SK-N-SH (cell line): ENCODE data around the gene RAD17. TPM values are rescaled to one million over a fixed set of nuclear protein-coding genes. Genes with fewer than 3 reads are reported as not detected.
A peak's percentile ranks its signal among the peaks of the same experiment; 100 is the strongest.
"Not testable (repeated sequence)": the region's sequence is repeated elsewhere in the genome, so short reads cannot be mapped to it uniquely, and the experiment has no call there.

Source experiments
- CTCF ChIA-PET: fragments of 300-600, 350-600 bp; formaldehyde crosslinking; extraction: SDS; loops from one replicate; lab custom pipeline; 2021; lab: Yijun Ruan, JAX
- POLR2A ChIA-PET: fragments of 350-600 bp; sonication (Branson Sonifier 250); formaldehyde crosslinking; extraction: SDS; loops from one replicate; lab custom pipeline; 2020; ENCODE audit warnings: antibody characterized with exemption, inconsistent platforms; lab: Yijun Ruan, JAX
- DNase-seq: peaks from one replicate; pipeline ENCODE4 v3.0.0; 2012
- H2AFZ ChIP-seq: fragments of 200-600 bp; sonication (generic); 2 replicates; pipeline ENCODE4 v1.8.1; 2016; ENCODE audit warnings: antibody characterized with exemption, mild to moderate bottlenecking, low read depth
- H3F3A ChIP-seq: fragments of 200-600 bp; sonication (generic); replicated peaks from 2 replicates; pipeline ENCODE3; 2016; ENCODE audit warnings: antibody characterized with exemption, mild to moderate bottlenecking; ENCODE audit not compliant: insufficient read depth
- H3K27ac ChIP-seq, 2 experiments: fragments of 200-500 bp in 1 of 2; fragments of 200-600 bp in 1 of 2; sonication (Bioruptor generic) in 1 of 2; sonication (generic), shearing (Covaris generic) in 1 of 2; 2 replicates each; pipeline versions ENCODE4 v1.5.1 to v1.6.1; 2014 to 2016; ENCODE audit warnings: low read depth in 2 of 2, inconsistent platforms in 1 of 2, low read length in 1 of 2, mild to moderate bottlenecking in 1 of 2, mixed read lengths in 1 of 2
- H3K27me3 ChIP-seq: fragments of 200-600 bp; sonication (generic), shearing (Covaris generic); 2 replicates; pipeline ENCODE4 v1.6.1; 2016; ENCODE audit warnings: mixed run types; ENCODE audit not compliant: insufficient read depth
- H3K36me3 ChIP-seq, 2 experiments: fragments of 200-500 bp in 1 of 2; fragments of 200-600 bp in 1 of 2; sonication (Bioruptor generic) in 1 of 2; sonication (generic) in 1 of 2; replicated peaks in 1 of 2; 2 replicates each; pipeline versions ENCODE3 to v1.5.1; 2014 to 2016; ENCODE audit warnings: low read length in 1 of 2, mild to moderate bottlenecking in 1 of 2; ENCODE audit not compliant: insufficient read depth in 2 of 2, control insufficient read depth in 1 of 2
- H3K4me1 ChIP-seq, 2 experiments: fragments of 200-500 bp in 1 of 2; fragments of 200-600 bp in 1 of 2; sonication (Bioruptor generic) in 1 of 2; sonication (generic), shearing (Covaris generic) in 1 of 2; 2 replicates each; pipeline versions ENCODE4 v1.5.1 to v1.6.1; 2014 to 2016; ENCODE audit warnings: low read depth in 1 of 2, low read length in 1 of 2, mixed run types in 1 of 2; ENCODE audit not compliant: insufficient read depth in 2 of 2, control insufficient read depth in 1 of 2
- H3K4me2 ChIP-seq: fragments of 200-600 bp; sonication (generic), shearing (Covaris generic); 2 replicates; pipeline ENCODE4 v1.6.1; 2017; ENCODE audit warnings: mixed run types
- H3K4me3 ChIP-seq, 2 experiments: fragments of 200-500 bp in 1 of 2; fragments of 200-600 bp in 1 of 2; sonication (Bioruptor generic) in 1 of 2; sonication (generic), shearing (Covaris generic) in 1 of 2; 2 replicates each; pipeline versions ENCODE4 v1.5.1 to v1.8.1; 2014 to 2016; ENCODE audit warnings: low read depth in 2 of 2, inconsistent platforms in 1 of 2, low read length in 1 of 2, mild to moderate bottlenecking in 1 of 2, mixed read lengths in 1 of 2, moderate library complexity in 1 of 2
- H3K79me2 ChIP-seq: fragments of 200-600 bp; sonication (generic); 2 replicates; pipeline ENCODE4 v1.8.1; 2017; ENCODE audit warnings: mild to moderate bottlenecking; ENCODE audit not compliant: insufficient read depth
- H3K9ac ChIP-seq: fragments of 200-600 bp; sonication (generic); 2 replicates; pipeline ENCODE4 v1.6.1; 2017; ENCODE audit warnings: mixed run types
- H3K9me2 ChIP-seq: fragments of 200-600 bp; sonication (generic); 2 replicates; pipeline ENCODE4 v1.6.1; 2017; ENCODE audit warnings: mixed run types
- H3K9me3 ChIP-seq: fragments of 200-600 bp; sonication (generic); 2 replicates; pipeline ENCODE4 v1.6.1; 2017; ENCODE audit warnings: mixed run types, mild to moderate bottlenecking, moderate library complexity
- H4K20me1 ChIP-seq: fragments of 200-600 bp; sonication (generic); 2 replicates; pipeline ENCODE4 v1.6.1; 2017; ENCODE audit warnings: mild to moderate bottlenecking, mixed run types; ENCODE audit not compliant: insufficient read depth
- CHD2 ChIP-seq: fragments of 150-350 bp; IDR thresholded peaks from 2 replicates; pipeline ENCODE4 v1.6.1; 2018; ENCODE audit warnings: low read length; ENCODE audit not compliant: partially characterized antibody
- CTCF ChIP-seq: fragments of 200-600 bp; sonication (generic); IDR thresholded peaks from 2 replicates; pipeline ENCODE4 v1.6.1; 2017; ENCODE audit warnings: antibody characterized with exemption, mild to moderate bottlenecking, moderate library complexity
- EP300 ChIP-seq, 2 experiments: IDR thresholded peaks; 2 replicates each; pipeline versions ENCODE4 v1.4.0 to v1.6.1; 2012; ENCODE audit warnings: borderline replicate concordance in 1 of 2, low read depth in 1 of 2, low read length in 1 of 2
- FOSL2 ChIP-seq: IDR thresholded peaks from 2 replicates; pipeline ENCODE4 v1.4.0; 2012; ENCODE audit warnings: low read depth, mild to moderate bottlenecking, moderate library complexity, borderline replicate concordance
- FOXM1 ChIP-seq: IDR thresholded peaks from 2 replicates; pipeline ENCODE4 v1.4.0; 2012; ENCODE audit warnings: low read depth, mild to moderate bottlenecking
- IRF3 ChIP-seq: fragments of 150-350 bp; IDR thresholded peaks from 2 replicates; pipeline ENCODE4 v1.6.1; 2016; ENCODE audit warnings: mild to moderate bottlenecking, low read depth, low read length
- JUND ChIP-seq: IDR thresholded peaks from 2 replicates; pipeline ENCODE4 v1.4.0; 2012
- MEF2A ChIP-seq: IDR thresholded peaks from 2 replicates; pipeline ENCODE4 v1.4.0; 2012; ENCODE audit warnings: low read depth, borderline replicate concordance
- MXI1 ChIP-seq: IDR thresholded peaks from 2 replicates; pipeline ENCODE4 v1.6.1; 2012; ENCODE audit warnings: mild to moderate bottlenecking, low read depth, low read length, improper control_type of control experiment
- NFIC ChIP-seq: IDR thresholded peaks from 2 replicates; pipeline ENCODE4 v1.4.0; 2012; ENCODE audit warnings: borderline replicate concordance
- NRF1 ChIP-seq: IDR thresholded peaks from 2 replicates; pipeline ENCODE4 v1.6.1; 2012; ENCODE audit warnings: low read depth, mild to moderate bottlenecking, low read length
- PBX3 ChIP-seq: IDR thresholded peaks from 2 replicates; pipeline ENCODE4; 2012
- POLR2AphosphoS5 ChIP-seq: IDR thresholded peaks from 2 replicates; pipeline ENCODE4 v1.6.1; 2012; ENCODE audit warnings: low read depth, low read length
- RCOR1 ChIP-seq: fragments of 150-350 bp; IDR thresholded peaks from 2 replicates; pipeline ENCODE4 v1.6.1; 2017; ENCODE audit warnings: antibody characterized with exemption, low read length
- REST ChIP-seq: IDR thresholded peaks from 2 replicates; pipeline ENCODE4 v1.6.1; 2012; ENCODE audit warnings: mild to moderate bottlenecking, low read depth, low read length, moderate library complexity
- SMC3 ChIP-seq: IDR thresholded peaks from 2 replicates; pipeline ENCODE4 v1.6.1; 2012; ENCODE audit warnings: low read depth, low read length, improper control_type of control experiment
- TAF1 ChIP-seq: IDR thresholded peaks from 2 replicates; pipeline ENCODE4 v1.6.1; 2012; ENCODE audit warnings: low read depth, mild to moderate bottlenecking, low read length, moderate library complexity, borderline replicate concordance
- TEAD4 ChIP-seq: IDR thresholded peaks from 2 replicates; pipeline ENCODE4 v1.4.0; 2012; ENCODE audit warnings: mild to moderate bottlenecking, borderline replicate concordance; ENCODE audit not compliant: insufficient read depth
- USF1 ChIP-seq: IDR thresholded peaks from 2 replicates; pipeline ENCODE4 v1.4.0; 2012; ENCODE audit warnings: low read depth, borderline replicate concordance
- YY1 ChIP-seq: IDR thresholded peaks from 2 replicates; pipeline ENCODE4 v1.4.0; 2012; ENCODE audit warnings: low read depth, mild to moderate bottlenecking
- WGBS: methylation state at CpG from one replicate; pipeline ENCODE4 v1.1.6; 2017; ENCODE audit warnings: low lambda C conversion rate; 5-methylcytosine and 5-hydroxymethylcytosine counted together
- polyA plus RNA-seq, 3 experiments: library from polyadenylated mRNA; depleted of rRNA; stranded (reverse); fragments of >200 nt; gene quantifications; 2 replicates each; pipeline ENCODE4 v1.2.3, GENCODE V29; 2012

RAD17 gene
- polyA plus RNA-seq, 1 of the 3 experiments (the other 2 are of a cell fraction) = 16.9 TPM

GRCh38 chr5:69450527-69450926 is 80.9 kb downstream of the RAD17 start:
- peak overlapping the region in 1 of 2 experiments; percentile 66; a peak in 2 of 4 replicates for H3K27ac ChIP-seq
- H3K27me3 ChIP-seq, H3K79me2 ChIP-seq, H3K4me3 ChIP-seq, H4K20me1 ChIP-seq, H3F3A ChIP-seq, CTCF ChIA-PET, H3K4me2 ChIP-seq, H3K9ac ChIP-seq, H2AFZ ChIP-seq, H3K4me1 ChIP-seq, POLR2A ChIA-PET, H3K9me2 ChIP-seq, H3K36me3 ChIP-seq, H3K9me3 ChIP-seq, DNase-seq: not testable (repeated sequence)
- 97% methylated on average over 8 of the region's 8 CpGs for WGBS

GRCh38 chr5:69451941-69452647 is 82.5 kb downstream of the RAD17 start:
- H3K9me3 ChIP-seq = no peaks in the 10 kb centered on the region
- no peaks in the 10 kb centered on the region for H3K4me1 ChIP-seq
- CTCF ChIA-PET = interaction anchor here (0.8 to 1.0 kb wide), 2 partner anchors 21 to 37 kb away, joined by 3 read pairs; no protein-coding TSS in a partner anchor
- no peaks in the 10 kb centered on the region for H3K79me2 ChIP-seq
- H3K27me3 ChIP-seq = no peaks in the 10 kb centered on the region
- H3K36me3 ChIP-seq = no peaks in the 10 kb centered on the region
- H3K27ac ChIP-seq = no peak overlapping the region
- H3K4me3 ChIP-seq = no peak overlapping the region
- WGBS = 85% methylated on average over 4 of the region's 4 CpGs
- TF ChIP-seq CTCF (no peak), PBX3 (no peak), CHD2 (no peak), YY1 (no peak), TEAD4 (no peak), MEF2A (no peak), NFIC (no peak), MXI1 (no peak), JUND (no peak), FOXM1 (no peak), USF1 (no peak), EP300 (IDR thresholded peaks at IDR 0.05; ENCODE audit: borderline replicate concordance in 1 of 2, low read depth in 1 of 2, low read length in 1 of 2) (no peak), FOSL2 (no peak), TAF1 (no peak), POLR2AphosphoS5 (no peak), REST (no peak), NRF1 (no peak), SMC3 (no peak), RCOR1 (no peak), IRF3 (no peak)
- TF ChIP-seq, all 33 proteins: peak for 0
- H2AFZ ChIP-seq = no peak overlapping the region
- H3F3A ChIP-seq = peaks cover 7% of the 10 kb centered on the region
- no peaks in the 10 kb centered on the region for H3K9me2 ChIP-seq
- H3K9ac ChIP-seq = no peak overlapping the region
- DNase-seq = no peak
- no peak overlapping the region for H3K4me2 ChIP-seq
- no peaks in the 10 kb centered on the region for H4K20me1 ChIP-seq
- POLR2A ChIA-PET = no interaction called here
